Loucy (cell line): ENCODE results near the gene HOXA10.

ENCODE experiments used
- H2AFZ ChIP-seq: fragments of 200-600 bp; sonication (generic); 2 replicates; pipeline ENCODE4 v1.6.0; 2016; ENCODE audit warnings: antibody characterized with exemption, mild to moderate bottlenecking, low read length, moderate library complexity
- H3F3A ChIP-seq: fragments of 200-600 bp; 2 replicates; pipeline ENCODE4 v1.6.0; 2016; ENCODE audit warnings: antibody characterized with exemption, low read depth, mild to moderate bottlenecking
- H3K27me3 ChIP-seq: fragments of 200-600 bp; sonication (generic); 2 replicates; pipeline ENCODE4 v1.6.1; 2014; ENCODE audit warnings: low read length, mild to moderate bottlenecking; ENCODE audit not compliant: insufficient read depth, poor library complexity, severe bottlenecking
- H3K36me3 ChIP-seq: fragments of 200-600 bp; sonication (generic); 2 replicates; pipeline ENCODE4 v1.6.1; 2016; ENCODE audit warnings: low read length; ENCODE audit not compliant: insufficient read depth
- H3K4me1 ChIP-seq: fragments of 200-600 bp; sonication (generic); 2 replicates; pipeline ENCODE4 v1.5.1; 2014; ENCODE audit warnings: low read length, mild to moderate bottlenecking; ENCODE audit not compliant: insufficient read depth, poor library complexity, severe bottlenecking
- H3K4me2 ChIP-seq: fragments of 200-600 bp; sonication (generic); 2 replicates; pipeline ENCODE4 v1.6.0; 2014; ENCODE audit warnings: antibody characterized with exemption, low read length, low read depth, mild to moderate bottlenecking; ENCODE audit not compliant: poor library complexity, severe bottlenecking
- H3K4me3 ChIP-seq: fragments of 200-600 bp; sonication (generic); 2 replicates; pipeline ENCODE4 v1.5.1; 2014; ENCODE audit warnings: low read length, mild to moderate bottlenecking, mixed read lengths; ENCODE audit not compliant: poor library complexity, severe bottlenecking
- H3K79me2 ChIP-seq: fragments of 200-600 bp; sonication (generic); 2 replicates; pipeline ENCODE4 v1.6.1; 2014; ENCODE audit warnings: low read length; ENCODE audit not compliant: insufficient read depth
- H3K9ac ChIP-seq: fragments of 200-600 bp; sonication (generic); 2 replicates; pipeline ENCODE4 v1.6.0; 2014; ENCODE audit warnings: mild to moderate bottlenecking, low read depth, low read length, moderate library complexity; ENCODE audit not compliant: poor library complexity, severe bottlenecking
- H3K9me2 ChIP-seq: fragments of 200-600 bp; sonication (generic); replicated peaks from 2 replicates; pipeline ENCODE4 v1.6.1; 2016; ENCODE audit warnings: low read depth, low read length, mixed read lengths
- H3K9me3 ChIP-seq: fragments of 200-600 bp; sonication (generic); 2 replicates; pipeline ENCODE4 v1.6.1; 2014; ENCODE audit warnings: mild to moderate bottlenecking, antibody characterized with exemption, low read length, low read depth; ENCODE audit not compliant: insufficient read depth
- H4K20me1 ChIP-seq: fragments of 200-600 bp; sonication (generic); 2 replicates; pipeline ENCODE4 v1.6.0; 2014; ENCODE audit warnings: antibody characterized with exemption, low read length, mild to moderate bottlenecking; ENCODE audit not compliant: insufficient read depth, poor library complexity, severe bottlenecking
- EZH2phosphoT487 ChIP-seq: fragments of 200-600 bp; IDR thresholded peaks from 2 replicates; pipeline ENCODE4 v1.6.1; 2018; ENCODE audit warnings: antibody characterized with exemption, mild to moderate bottlenecking, moderate library complexity, borderline replicate concordance
- TF ChIP-seq, protein P1 (sequence below): fragments of 200-600 bp; sonication (generic); conservative IDR thresholded peaks from 2 replicates; pipeline ENCODE4 v1.5.1; 2014; ENCODE audit warnings: mild to moderate bottlenecking, antibody characterized with exemption, low read length

Gene HOXA10

GRCh38 chr7:27214239-27214950 is 40.3 kb upstream of the HOXA10 start:
- Histone ChIP-seq H3K4me2 (no peak overlapping the region), H3K27me3 (no peaks in the 10 kb centered on the region)
- TF ChIP-seq EZH2phosphoT487: no peak
- TF ChIP-seq, protein P1, sequence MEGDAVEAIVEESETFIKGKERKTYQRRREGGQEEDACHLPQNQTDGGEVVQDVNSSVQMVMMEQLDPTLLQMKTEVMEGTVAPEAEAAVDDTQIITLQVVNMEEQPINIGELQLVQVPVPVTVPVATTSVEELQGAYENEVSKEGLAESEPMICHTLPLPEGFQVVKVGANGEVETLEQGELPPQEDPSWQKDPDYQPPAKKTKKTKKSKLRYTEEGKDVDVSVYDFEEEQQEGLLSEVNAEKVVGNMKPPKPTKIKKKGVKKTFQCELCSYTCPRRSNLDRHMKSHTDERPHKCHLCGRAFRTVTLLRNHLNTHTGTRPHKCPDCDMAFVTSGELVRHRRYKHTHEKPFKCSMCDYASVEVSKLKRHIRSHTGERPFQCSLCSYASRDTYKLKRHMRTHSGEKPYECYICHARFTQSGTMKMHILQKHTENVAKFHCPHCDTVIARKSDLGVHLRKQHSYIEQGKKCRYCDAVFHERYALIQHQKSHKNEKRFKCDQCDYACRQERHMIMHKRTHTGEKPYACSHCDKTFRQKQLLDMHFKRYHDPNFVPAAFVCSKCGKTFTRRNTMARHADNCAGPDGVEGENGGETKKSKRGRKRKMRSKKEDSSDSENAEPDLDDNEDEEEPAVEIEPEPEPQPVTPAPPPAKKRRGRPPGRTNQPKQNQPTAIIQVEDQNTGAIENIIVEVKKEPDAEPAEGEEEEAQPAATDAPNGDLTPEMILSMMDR: no peak

GRCh38 chr7:27213433-27214238 is 39.5 kb upstream of the HOXA10 start:
- no peaks in the 10 kb centered on the region for H3K36me3 ChIP-seq
- H3K9me2 ChIP-seq: no peaks in the 10 kb centered on the region
- no peak overlapping the region for H3K9ac ChIP-seq
- H3K4me1 ChIP-seq: no peaks in the 10 kb centered on the region
- H4K20me1 ChIP-seq: no peaks in the 10 kb centered on the region
- no peaks in the 10 kb centered on the region for H3K27me3 ChIP-seq
- H2AFZ ChIP-seq: no peak overlapping the region
- H3K4me2 ChIP-seq: no peak overlapping the region
- no peak overlapping the region for H3K4me3 ChIP-seq
- H3K79me2 ChIP-seq: no peaks in the 10 kb centered on the region
- no peak for TF ChIP-seq EZH2phosphoT487
- TF ChIP-seq, protein P1: no peak
- H3K9me3 ChIP-seq: no peaks in the 10 kb centered on the region
- no peaks in the 10 kb centered on the region for H3F3A ChIP-seq

More at GRCh38 chr7:27214239-27214950, 40.3 kb upstream of the HOXA10 start:
- Histone ChIP-seq H3K9me2 (no peaks in the 10 kb centered on the region), H3K9me3 (no peaks in the 10 kb centered on the region), H3K36me3 (no peaks in the 10 kb centered on the region), H3K4me3 (no peak overlapping the region), H2AFZ (no peak overlapping the region), H4K20me1 (no peaks in the 10 kb centered on the region), H3K4me1 (no peaks in the 10 kb centered on the region), H3K79me2 (no peaks in the 10 kb centered on the region), H3F3A (no peaks in the 10 kb centered on the region), H3K9ac (no peak overlapping the region)

DNA sequence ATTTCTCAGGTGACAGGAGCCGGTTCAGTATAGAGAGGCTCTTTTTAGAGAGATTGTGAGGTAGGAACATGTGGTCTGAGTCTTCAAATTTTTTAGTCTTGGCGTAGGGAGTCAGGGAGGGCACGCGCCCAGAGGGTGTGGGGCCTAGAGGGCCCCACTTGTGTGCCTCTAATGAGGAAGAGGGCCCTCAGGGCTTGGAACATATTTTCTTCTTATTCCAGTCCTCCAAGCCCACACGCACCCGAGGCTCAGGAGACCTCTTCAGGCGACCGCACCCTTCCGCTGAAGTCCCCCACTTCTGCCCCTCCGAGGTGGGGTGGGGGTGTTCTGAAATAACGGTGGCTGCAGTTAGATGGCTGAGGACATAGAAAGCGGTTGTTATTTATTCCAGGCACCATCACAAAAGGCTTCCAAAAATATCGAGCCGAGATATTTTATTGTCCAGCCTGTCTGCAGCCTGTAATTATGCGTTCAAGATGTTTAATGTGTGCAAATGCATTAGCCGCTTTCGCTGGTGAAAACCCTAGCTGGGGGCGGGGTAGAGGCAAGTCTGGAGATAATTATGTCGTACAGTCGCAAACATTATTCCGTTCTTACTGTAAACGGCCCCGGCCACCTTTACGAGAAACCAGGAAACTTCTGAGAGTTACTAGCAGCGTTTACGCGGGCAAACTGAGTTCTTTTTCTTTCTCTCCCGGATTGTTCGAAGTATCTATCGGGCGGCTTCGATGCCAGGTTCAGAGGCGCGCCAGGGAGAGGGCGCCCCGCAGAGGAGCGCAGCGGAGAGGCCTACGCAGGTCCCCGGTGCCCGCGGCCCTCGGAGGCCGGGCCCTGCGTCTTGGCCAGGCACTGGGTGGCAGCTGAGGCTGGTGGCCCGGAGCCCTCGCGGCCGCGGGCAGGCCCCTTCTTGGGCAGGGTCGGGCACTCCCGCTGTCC is 38.6 kb upstream of the HOXA10 start:
- H4K20me1 ChIP-seq: no peaks in the 10 kb centered on the region
- H3K4me1 ChIP-seq: no peaks in the 10 kb centered on the region
- H3K9ac ChIP-seq: no peak overlapping the region
- H3K36me3 ChIP-seq: no peaks in the 10 kb centered on the region
- no peaks in the 10 kb centered on the region for H3F3A ChIP-seq
- no peak overlapping the region for H3K4me3 ChIP-seq
- H3K9me3 ChIP-seq: no peaks in the 10 kb centered on the region
- H3K4me2 ChIP-seq: no peak overlapping the region
- H3K9me2 ChIP-seq: no peaks in the 10 kb centered on the region
- no peak for TF ChIP-seq EZH2phosphoT487
- TF ChIP-seq, protein P1: no peak
- H3K27me3 ChIP-seq: no peaks in the 10 kb centered on the region
- no peaks in the 10 kb centered on the region for H3K79me2 ChIP-seq
- H2AFZ ChIP-seq: no peak overlapping the region
